Measurements from ENCODE around the gene GPR17. TPM values are rescaled to one million over a fixed set of nuclear protein-coding genes. Genes with fewer than 3 reads are reported as not detected.

GPR17 gene
- total RNA-seq, 1 experiment from 2014 or later, result not detected

DNA sequence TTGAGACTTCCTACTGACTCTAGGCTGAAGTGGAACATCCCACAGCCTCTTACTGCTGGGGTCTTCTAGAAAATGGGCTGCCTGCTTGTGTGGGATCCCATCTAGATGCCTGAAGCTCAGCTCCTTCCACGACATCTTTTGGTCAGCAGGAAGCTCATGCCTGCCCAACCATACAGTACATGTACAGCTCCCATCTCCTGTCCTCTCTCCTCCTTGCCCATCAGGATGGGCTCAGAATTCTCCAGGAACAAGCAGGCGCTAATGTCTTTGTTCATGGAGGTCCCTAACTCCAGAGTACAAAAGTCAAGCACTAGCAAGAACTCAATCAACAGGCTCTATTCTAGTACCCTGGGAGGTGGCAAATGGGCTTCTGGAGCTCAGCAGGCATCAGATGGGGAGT lies 31.7 kb upstream of the GPR17 start:
- Histone ChIP-seq H3K4me3 (ENCODE audit: low read depth in 2 of 2, low read length in 2 of 2) (no peak overlapping the region), H3K36me3 (ENCODE audit: control insufficient read depth, insufficient read depth, low read length) (no peaks in the 10 kb centered on the region), H3K4me1 (ENCODE audit: control insufficient read depth, insufficient read depth, low read length) (no peaks in the 10 kb centered on the region), H3K27me3 (ENCODE audit: control insufficient read depth, insufficient read depth, low read length) (no peaks in the 10 kb centered on the region), H3K9me3 (ENCODE audit: control insufficient read depth, insufficient read depth, low read depth, low read length) (peaks cover 11% of the 10 kb centered on the region; the same call in 1 of the 2 replicates), H3K27ac (ENCODE audit: low read length) (no peak overlapping the region)
- POLR2A ChIA-PET, result no interaction called here
- in situ Hi-C loops (cut with HindIII; ENCODE audit: low pct_unique_long_range_greater_than_20kb, low sequenced_read_pairs), result no loop called here
- intact Hi-C loops (cut with micrococcal nuclease; ENCODE audit: unreplicated experiment), result no loop called here
- CTCF ChIA-PET, result no interaction called here
- ATAC-seq (no peak), DNase-seq (ENCODE audit: low read depth, low spot score) (no peak)
- TF ChIP-seq TCF7L2 (IDR thresholded peaks at IDR 0.05; ENCODE audit: low read depth, low read length), result no peak
- TF ChIP-seq, protein P1, sequence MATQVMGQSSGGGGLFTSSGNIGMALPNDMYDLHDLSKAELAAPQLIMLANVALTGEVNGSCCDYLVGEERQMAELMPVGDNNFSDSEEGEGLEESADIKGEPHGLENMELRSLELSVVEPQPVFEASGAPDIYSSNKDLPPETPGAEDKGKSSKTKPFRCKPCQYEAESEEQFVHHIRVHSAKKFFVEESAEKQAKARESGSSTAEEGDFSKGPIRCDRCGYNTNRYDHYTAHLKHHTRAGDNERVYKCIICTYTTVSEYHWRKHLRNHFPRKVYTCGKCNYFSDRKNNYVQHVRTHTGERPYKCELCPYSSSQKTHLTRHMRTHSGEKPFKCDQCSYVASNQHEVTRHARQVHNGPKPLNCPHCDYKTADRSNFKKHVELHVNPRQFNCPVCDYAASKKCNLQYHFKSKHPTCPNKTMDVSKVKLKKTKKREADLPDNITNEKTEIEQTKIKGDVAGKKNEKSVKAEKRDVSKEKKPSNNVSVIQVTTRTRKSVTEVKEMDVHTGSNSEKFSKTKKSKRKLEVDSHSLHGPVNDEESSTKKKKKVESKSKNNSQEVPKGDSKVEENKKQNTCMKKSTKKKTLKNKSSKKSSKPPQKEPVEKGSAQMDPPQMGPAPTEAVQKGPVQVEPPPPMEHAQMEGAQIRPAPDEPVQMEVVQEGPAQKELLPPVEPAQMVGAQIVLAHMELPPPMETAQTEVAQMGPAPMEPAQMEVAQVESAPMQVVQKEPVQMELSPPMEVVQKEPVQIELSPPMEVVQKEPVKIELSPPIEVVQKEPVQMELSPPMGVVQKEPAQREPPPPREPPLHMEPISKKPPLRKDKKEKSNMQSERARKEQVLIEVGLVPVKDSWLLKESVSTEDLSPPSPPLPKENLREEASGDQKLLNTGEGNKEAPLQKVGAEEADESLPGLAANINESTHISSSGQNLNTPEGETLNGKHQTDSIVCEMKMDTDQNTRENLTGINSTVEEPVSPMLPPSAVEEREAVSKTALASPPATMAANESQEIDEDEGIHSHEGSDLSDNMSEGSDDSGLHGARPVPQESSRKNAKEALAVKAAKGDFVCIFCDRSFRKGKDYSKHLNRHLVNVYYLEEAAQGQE (IDR thresholded peaks at IDR 0.05; ENCODE audit: insufficient read depth in 1 of 2, low read depth in 2 of 2, low read length in 1 of 2), result no peak
- TF ChIP-seq POLR2AphosphoS5 (IDR thresholded peaks at IDR 0.05; ENCODE audit: low read depth, low read length), result no peak
- no peak for TF ChIP-seq SIN3A (IDR thresholded peaks at IDR 0.05; ENCODE audit: borderline replicate concordance, insufficient read depth, low read depth, low read length)
- TF ChIP-seq, protein P2, sequence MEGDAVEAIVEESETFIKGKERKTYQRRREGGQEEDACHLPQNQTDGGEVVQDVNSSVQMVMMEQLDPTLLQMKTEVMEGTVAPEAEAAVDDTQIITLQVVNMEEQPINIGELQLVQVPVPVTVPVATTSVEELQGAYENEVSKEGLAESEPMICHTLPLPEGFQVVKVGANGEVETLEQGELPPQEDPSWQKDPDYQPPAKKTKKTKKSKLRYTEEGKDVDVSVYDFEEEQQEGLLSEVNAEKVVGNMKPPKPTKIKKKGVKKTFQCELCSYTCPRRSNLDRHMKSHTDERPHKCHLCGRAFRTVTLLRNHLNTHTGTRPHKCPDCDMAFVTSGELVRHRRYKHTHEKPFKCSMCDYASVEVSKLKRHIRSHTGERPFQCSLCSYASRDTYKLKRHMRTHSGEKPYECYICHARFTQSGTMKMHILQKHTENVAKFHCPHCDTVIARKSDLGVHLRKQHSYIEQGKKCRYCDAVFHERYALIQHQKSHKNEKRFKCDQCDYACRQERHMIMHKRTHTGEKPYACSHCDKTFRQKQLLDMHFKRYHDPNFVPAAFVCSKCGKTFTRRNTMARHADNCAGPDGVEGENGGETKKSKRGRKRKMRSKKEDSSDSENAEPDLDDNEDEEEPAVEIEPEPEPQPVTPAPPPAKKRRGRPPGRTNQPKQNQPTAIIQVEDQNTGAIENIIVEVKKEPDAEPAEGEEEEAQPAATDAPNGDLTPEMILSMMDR (IDR thresholded peaks at IDR 0.05), result no peak
- BruUV-seq (replicated peaks), result no TSS peak

DNA sequence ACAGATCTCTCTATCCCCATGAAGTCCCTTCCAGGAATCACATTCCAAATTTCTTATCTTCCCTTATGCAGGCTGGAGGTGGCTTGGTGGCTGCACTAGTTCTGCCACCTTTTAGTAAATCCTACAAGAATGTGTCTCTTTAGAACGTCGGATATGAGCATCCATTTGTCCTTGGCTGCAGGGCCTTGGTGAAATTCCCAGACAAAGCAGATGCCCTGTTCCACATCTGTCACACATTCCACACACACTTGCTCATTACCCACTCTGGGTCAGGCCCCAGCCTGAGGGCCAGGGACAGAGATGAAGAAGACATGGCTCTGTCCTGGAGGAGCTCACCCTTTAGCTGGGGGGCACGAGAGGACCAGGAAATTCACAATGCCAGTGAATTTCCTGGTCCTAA lies 31.2 kb upstream of the GPR17 start:
- ATAC-seq (no peak), DNase-seq (ENCODE audit: low read depth, low spot score) (no peak)
- no peaks in the 10 kb centered on the region for H3K27me3 ChIP-seq (ENCODE audit: control insufficient read depth, insufficient read depth, low read length)
- intact Hi-C loops (cut with micrococcal nuclease; ENCODE audit: unreplicated experiment), result no loop called here
- in situ Hi-C loops (cut with HindIII; ENCODE audit: low pct_unique_long_range_greater_than_20kb, low sequenced_read_pairs), result no loop called here
- BruUV-seq (replicated peaks), result no TSS peak
- no peak overlapping the region for H3K27ac ChIP-seq (ENCODE audit: low read length)
- POLR2A ChIA-PET, result no interaction called here
- CTCF ChIA-PET, result no interaction called here
- H3K9me3 ChIP-seq (ENCODE audit: control insufficient read depth, insufficient read depth, low read depth, low read length), result peaks cover 11% of the 10 kb centered on the region; the same call in 1 of the 2 replicates
- no peaks in the 10 kb centered on the region for H3K4me1 ChIP-seq (ENCODE audit: control insufficient read depth, insufficient read depth, low read length)
- H3K4me3 ChIP-seq (ENCODE audit: low read depth in 2 of 2, low read length in 2 of 2), result no peak overlapping the region
- no peaks in the 10 kb centered on the region for H3K36me3 ChIP-seq (ENCODE audit: control insufficient read depth, insufficient read depth, low read length)
- TF ChIP-seq TCF7L2 (IDR thresholded peaks at IDR 0.05; ENCODE audit: low read depth, low read length) (no peak), SIN3A (IDR thresholded peaks at IDR 0.05; ENCODE audit: borderline replicate concordance, insufficient read depth, low read depth, low read length) (no peak), POLR2AphosphoS5 (IDR thresholded peaks at IDR 0.05; ENCODE audit: low read depth, low read length) (no peak)
- TF ChIP-seq, protein P2 (IDR thresholded peaks at IDR 0.05), result no peak
- TF ChIP-seq, protein P1 (IDR thresholded peaks at IDR 0.05; ENCODE audit: insufficient read depth in 1 of 2, low read depth in 2 of 2, low read length in 1 of 2), result no peak
